NCI-H2196 (cell line): ENCODE results near the gene ADAM21.
"Not testable (repeated sequence)": the region's sequence is repeated elsewhere in the genome, so short reads cannot be mapped to it uniquely, and the experiment has no call there.

Source experiments
- DNase-seq: peaks from one replicate; lab custom pipeline; 2025; ENCODE audit not compliant: unreplicated experiment; lab: John Stamatoyannopoulos, UW

Gene ADAM21

DNA sequence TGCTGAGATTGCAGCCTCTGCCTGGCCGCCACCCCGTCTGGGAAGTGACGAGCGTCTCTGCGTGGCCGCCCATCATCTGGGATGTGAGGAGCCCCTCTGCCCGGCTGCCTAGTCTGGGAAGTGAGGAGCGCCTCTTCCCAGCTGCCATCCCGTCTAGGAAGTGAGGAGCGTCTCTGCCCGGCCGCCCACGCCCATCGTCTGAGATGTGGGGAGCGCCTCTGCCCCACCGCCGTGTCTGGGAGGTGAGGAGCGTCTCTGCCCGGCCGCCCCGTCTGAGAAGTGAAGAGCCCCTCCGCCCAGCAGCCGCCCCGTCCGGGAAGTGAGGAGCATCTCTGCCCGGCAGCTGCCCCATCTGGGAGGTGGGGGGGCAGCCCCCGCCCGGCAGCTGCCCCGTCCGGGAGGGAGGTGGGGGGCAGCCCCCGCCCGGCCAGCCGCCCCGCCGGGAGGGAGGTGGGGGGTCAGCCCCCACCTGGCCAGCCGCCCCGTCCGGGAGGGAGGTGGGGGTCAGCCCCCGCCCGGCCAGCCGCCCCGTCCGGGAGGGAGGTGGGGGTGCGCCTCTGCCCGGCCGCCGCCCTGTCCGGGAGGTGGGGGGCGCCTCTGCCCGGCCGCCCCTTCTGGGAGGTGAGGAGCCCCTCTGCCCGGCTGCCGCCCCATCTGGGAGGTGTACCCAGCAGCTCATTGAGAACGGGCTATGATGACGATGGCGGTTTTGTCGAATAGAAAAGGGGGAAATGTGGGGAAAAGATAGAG, 25.6 kb downstream of the ADAM21 start:
- not testable (repeated sequence) for DNase-seq

DNA sequence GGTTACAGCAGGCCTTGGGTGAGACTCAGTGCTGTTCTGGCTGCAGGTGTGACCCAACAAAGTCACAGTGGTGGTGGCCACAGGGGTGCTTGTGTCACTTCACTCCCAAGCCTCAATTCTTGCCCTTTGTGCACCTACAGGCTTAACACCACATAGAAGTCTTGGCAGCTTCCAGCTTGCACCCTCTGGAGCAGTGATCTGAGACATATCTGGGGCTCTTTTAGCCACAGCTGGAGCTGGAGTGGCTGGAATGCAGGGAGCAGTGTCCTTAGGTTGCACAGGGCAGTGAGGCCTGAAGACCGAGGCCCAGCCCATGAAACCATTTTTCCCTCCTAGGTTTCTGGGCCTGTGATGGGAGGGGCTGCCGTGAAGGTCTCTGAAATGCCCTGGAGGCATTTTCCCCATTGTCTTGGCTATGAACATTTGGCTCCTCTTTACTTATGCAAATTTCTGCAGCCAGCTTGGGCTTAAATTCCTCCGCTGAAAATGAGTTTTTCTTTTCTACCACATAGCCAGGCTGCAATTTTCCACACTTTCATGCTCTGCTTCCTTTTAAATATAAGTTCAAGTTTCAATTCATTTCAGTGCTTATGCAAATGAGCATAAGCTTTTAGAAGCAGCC, 37.7 kb downstream of the ADAM21 start:
- DNase-seq = no peak

DNA sequence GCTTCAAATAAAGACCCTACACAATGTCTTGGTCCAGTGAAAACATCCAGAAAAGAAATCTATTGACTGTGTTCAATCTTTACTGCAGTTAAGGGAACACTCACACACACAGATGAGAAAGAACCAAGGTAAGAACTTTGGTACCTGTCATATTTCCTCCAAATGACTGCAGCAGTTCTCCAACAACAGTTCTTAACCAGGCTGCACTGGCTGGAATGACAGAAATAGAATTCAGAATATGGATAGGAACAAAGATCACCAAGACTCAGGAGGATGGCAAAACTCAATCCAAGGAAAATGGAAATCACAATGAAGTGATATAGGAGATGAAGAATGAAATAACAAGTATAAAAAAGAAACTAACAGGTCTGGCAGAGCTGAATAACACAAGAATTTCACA, 46.2 kb downstream of the ADAM21 start:
- no peak for DNase-seq
